Stimulated activated CD4-positive, alpha-beta T cell treated with anti-CD3 and anti-CD28 coated beads, Interleukin-1b, Interleukin-23, amount 100 ng/mL, for 4 hours (primary cell): Measurements from ENCODE around the gene MOXD1.
"Not testable (repeated sequence)": the region's sequence is repeated elsewhere in the genome, so short reads cannot be mapped to it uniquely, and the experiment has no call there.

Experiments
- DNase-seq, 2 donors: peaks; one replicate each; pipeline ENCODE4 v3.0.0-alpha.2; 2020; ENCODE audit warnings: low read depth in 2 of 2

Gene MOXD1

GRCh38 chr6:132354517-132355167 lies 46.6 kb downstream of the MOXD1 start:
- DNase-seq, result peak in 1 of 2 donors; percentile 1

GRCh38 chr6:132351986-132352385 lies 49.3 kb downstream of the MOXD1 start:
- DNase-seq, result not testable (repeated sequence)

- no peak for DNase-seq
Observed at GRCh38 chr6:132348231-132348630, 53.0 kb downstream of the MOXD1 start.

GRCh38 chr6:132344811-132345210 lies 56.5 kb downstream of the MOXD1 start:
- DNase-seq, result no peak

GRCh38 chr6:132341646-132342045 lies 59.6 kb downstream of the MOXD1 start:
- no peak for DNase-seq

- no peak for DNase-seq
Observed at GRCh38 chr6:132334521-132334885, 66.8 kb downstream of the MOXD1 start.

GRCh38 chr6:132333639-132334520 lies 67.4 kb downstream of the MOXD1 start:
- no peak for DNase-seq

- DNase-seq, result no peak
Observed at GRCh38 chr6:132330759-132331158, 70.5 kb downstream of the MOXD1 start.

GRCh38 chr6:132322398-132322797 lies 78.9 kb downstream of the MOXD1 start:
- DNase-seq, result no peak

GRCh38 chr6:132320007-132320406 lies 81.3 kb downstream of the MOXD1 start:
- DNase-seq, result no peak

- DNase-seq, result no peak
Observed at GRCh38 chr6:132316970-132317369, 84.3 kb downstream of the MOXD1 start.

- DNase-seq, result no peak
Observed at GRCh38 chr6:132314432-132314831, 86.8 kb downstream of the MOXD1 start.

GRCh38 chr6:132310921-132311320 lies 90.4 kb downstream of the MOXD1 start:
- DNase-seq, result no peak

GRCh38 chr6:132310151-132310550 lies 91.1 kb downstream of the MOXD1 start:
- DNase-seq, result not testable (repeated sequence)

- DNase-seq, result no peak
Observed at GRCh38 chr6:132304891-132305305, 96.4 kb downstream of the MOXD1 start.

GRCh38 chr6:132300323-132300949 lies 100.8 kb downstream of the MOXD1 start:
- no peak for DNase-seq

- no peak for DNase-seq
Observed at GRCh38 chr6:132298344-132298949, 102.8 kb downstream of the MOXD1 start.

- no peak for DNase-seq
Observed at GRCh38 chr6:132289756-132290155, 111.5 kb downstream of the MOXD1 start.

GRCh38 chr6:132287101-132287500 lies 114.2 kb downstream of the MOXD1 start:
- no peak for DNase-seq

GRCh38 chr6:132286298-132287019 lies 114.8 kb downstream of the MOXD1 start:
- DNase-seq, result no peak

- no peak for DNase-seq
Observed at GRCh38 chr6:132285004-132285780, 116.1 kb downstream of the MOXD1 start.
